LNCAP (cell line): ENCODE results near the gene YY1.

Experiments
- CTCF ChIP-seq: fragments of 450-650 bp; IDR thresholded peaks from 2 replicates; pipeline ENCODE4 v1.5.1; 2017; ENCODE audit warnings: mild to moderate bottlenecking

Gene YY1

DNA sequence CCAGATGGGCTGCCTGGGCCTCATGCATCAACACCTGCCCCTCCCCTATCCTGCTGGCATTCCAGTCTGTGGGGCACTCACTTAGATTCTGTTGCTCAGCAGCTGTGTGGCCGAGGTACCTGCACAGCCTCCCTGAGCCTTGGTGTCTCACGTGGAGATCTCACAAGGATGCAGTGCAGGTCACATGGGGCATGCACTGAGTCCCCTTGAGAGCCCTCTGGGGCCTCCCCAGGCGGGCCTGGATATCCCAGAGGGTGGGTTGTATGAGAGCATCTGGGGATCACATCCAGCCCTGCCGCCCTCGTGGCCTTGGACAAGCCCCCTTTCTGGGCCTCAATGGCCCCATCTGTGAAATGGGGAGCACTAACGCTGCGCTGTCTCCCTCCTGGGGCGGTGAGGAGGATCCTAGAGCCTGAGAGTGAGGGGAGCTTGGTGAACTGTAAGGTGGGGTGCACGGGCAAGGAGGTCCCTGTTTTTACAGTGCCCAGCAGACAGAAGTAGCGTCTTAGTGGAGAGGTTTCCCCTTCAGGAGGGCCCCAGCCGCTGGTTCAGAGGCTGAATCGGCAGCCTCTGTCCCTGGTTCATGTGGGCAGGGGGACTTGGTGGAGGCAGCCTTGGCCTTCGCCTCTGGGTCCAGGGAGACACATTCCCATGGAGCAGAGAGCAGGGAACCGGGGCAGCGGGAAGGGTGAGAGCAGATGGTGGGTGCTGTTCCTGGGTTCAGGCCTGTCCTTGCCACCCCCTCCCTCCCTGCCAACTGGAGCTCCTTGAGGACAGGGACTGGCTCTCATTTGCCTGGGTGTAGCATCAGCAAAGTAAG is 83.4 kb downstream of the YY1 start:
- TF ChIP-seq CTCF, result no peak

- TF ChIP-seq CTCF, result no peak
These were observed 84.4 kb downstream of the YY1 start, which contains the start of gene SLC25A47 for GRCh38 chr14:100323121-100323941. SLC25A47 (plus strand) TSS chr14:100323339; CDS start chr14:100323415, 76 bp downstream.

DNA sequence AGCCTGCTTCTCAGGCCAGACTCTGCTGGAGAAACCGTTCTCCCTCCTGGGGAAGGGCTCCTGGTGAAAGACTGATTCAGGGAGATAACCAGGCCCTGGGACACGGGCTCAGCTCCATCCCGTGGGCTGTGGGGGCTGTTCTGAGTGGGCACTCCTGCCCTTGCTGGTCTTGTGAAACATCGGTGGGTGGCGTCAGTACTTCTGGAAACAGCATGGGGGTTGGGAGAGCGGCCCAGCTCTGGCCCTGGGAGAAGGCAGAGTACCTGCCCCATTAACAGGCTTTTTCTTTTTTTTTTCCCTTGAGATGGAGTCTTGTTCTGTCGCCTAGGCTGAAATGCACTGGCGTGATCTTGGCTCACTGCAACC is 85.0 kb downstream of the YY1 start:
- no peak for TF ChIP-seq CTCF

GRCh38 chr14:100325231-100325632 is 86.3 kb downstream of the YY1 start:
- TF ChIP-seq CTCF, result no peak

GRCh38 chr14:100325958-100326357 is 87.0 kb downstream of the YY1 start:
- TF ChIP-seq CTCF, result no peak

DNA sequence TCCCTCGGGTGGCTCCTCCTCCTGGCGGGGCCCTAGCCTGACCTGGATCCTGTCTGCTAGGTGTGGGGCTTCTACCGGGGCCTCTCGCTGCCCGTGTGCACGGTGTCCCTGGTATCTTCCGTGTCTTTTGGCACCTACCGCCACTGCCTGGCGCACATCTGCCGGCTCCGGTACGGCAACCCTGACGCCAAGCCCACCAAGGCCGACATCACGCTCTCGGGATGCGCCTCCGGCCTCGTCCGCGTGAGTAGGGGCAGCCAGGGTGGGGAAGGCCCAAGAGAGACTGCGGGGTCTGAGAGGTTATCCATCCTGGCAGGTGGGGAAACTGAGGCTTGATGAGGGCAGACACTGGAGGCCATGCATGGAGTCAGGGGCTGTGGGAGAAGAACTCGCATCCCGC is 88.2 kb downstream of the YY1 start:
- no peak for TF ChIP-seq CTCF

GRCh38 chr14:100328495-100329163 is 89.7 kb downstream of the YY1 start:
- TF ChIP-seq CTCF, result no peak
